ENCODE measurements around the gene CMTM4. TPM values are rescaled to one million over a fixed set of nuclear protein-coding genes. Genes with fewer than 3 reads are reported as not detected.

Gene CMTM4
- total RNA-seq, result 88.8 TPM

GRCh38 chr16:66696669-66697630, at the start of gene CMTM4:
Gene CMTM4 (minus strand): TSS chr16:66696743. CDS start chr16:66696525, 218 bp downstream.

GRCh38 chr16:66604376-66605176, 92.0 kb downstream of the CMTM4 start, which contains the start of gene CMTM3:
Gene CMTM3 (plus strand): TSS chr16:66604704. CDS start chr16:66604806, 102 bp downstream.

GRCh38 chr16:66578651-66579531, 117.7 kb downstream of the CMTM4 start, which contains the start of gene CMTM2:
Gene CMTM2 (plus strand): TSS chr16:66579463. CDS start chr16:66579608, 145 bp downstream.

DNA sequence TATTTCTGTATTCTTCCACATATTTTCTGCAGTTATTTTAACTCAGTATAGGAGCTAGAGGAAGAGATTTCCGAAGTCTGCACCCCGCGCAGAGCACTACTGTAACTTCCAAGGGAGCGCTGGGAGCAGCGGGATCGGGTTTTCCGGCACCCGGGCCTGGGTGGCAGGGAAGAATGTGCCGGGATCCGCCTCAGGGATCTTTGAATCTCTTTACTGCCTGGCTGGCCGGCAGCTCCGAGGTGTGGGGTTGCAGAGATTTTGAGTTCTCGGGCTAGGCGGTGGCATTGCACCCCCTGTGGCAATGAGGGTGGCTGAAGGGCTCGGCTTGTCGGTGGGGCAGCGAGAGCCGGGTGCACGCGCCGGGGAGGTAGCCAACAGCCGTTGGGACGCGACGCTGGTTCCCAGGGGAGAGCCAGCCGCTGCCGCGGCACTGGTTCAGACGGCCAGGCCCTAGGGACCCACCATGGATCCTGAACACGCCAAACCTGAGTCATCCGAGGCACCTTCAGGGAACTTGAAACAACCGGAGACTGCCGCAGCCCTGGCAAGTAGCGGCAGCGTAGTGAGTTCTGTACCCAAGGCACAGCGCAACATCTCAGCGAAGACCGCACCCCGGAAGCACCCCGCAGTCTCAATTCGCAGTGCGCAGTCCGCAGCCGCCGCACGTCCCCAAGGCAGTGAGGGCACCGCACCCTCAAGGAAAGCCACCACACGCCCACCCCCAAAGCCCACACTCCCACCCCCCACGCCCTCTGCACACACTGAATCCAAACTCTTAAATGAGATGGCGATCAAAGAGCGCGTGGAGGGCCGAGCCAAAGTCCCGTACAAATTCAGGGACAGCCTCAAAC, 130.3 kb downstream of the CMTM4 start, which contains the start of gene CMTM1:
Gene CMTM1, plus strand, starts transcription at position 389 of the 851 bp plus-strand sequence. Its CDS starts 75 bp downstream, at position 464.

Small RNAs within 50 kb of the gene (small RNA-seq; reads per million reads assigned to genes)
- not detected for gene CKLF-CMTM1

Other genes starting within 250 kb of the CMTM4 start
- gene TK2, start 146.6 kb downstream of the CMTM4 start, total RNA-seq, result 21.9 TPM
- 51.7 TPM for gene CKLF, start 144.2 kb downstream of the CMTM4 start, total RNA-seq
- 5.5 TPM for gene CMTM1, start 130.3 kb downstream of the CMTM4 start, total RNA-seq
- not detected for gene CMTM2, start 117.3 kb downstream of the CMTM4 start, total RNA-seq
- 8.5 TPM for gene CMTM3, start 92.0 kb downstream of the CMTM4 start, total RNA-seq
- gene DYNC1LI2, start 54.9 kb upstream of the CMTM4 start, total RNA-seq, result 223 TPM
- gene TERB1, start 104.8 kb upstream of the CMTM4 start, total RNA-seq, result 0.23 TPM
- 104 TPM for gene NAE1, start 134.2 kb upstream of the CMTM4 start, total RNA-seq
- gene CA7, start 147.7 kb upstream of the CMTM4 start, total RNA-seq, result not detected
- gene PDP2, start 183.8 kb upstream of the CMTM4 start, total RNA-seq, result 12.2 TPM
- gene CDH16, start 222.1 kb upstream of the CMTM4 start, total RNA-seq, result not detected
- gene RRAD, start 228.8 kb upstream of the CMTM4 start, total RNA-seq, result 1.8 TPM
- gene CIAO2B, start 237.7 kb upstream of the CMTM4 start, total RNA-seq, result 81.2 TPM
- gene CES2, start 238.8 kb upstream of the CMTM4 start, total RNA-seq, result 33.0 TPM